DND-41 (cell line): ENCODE results near the gene FAM9B.

Experiments
- ATAC-seq: fragments of 200-7000 bp; cut with Tn5 transposase; 3 replicates; pipeline ENCODE4 v1.9.1; 2021; ENCODE audit warnings: low read depth; ENCODE audit not compliant: insufficient read depth
- DNase-seq: peaks from one replicate; pipeline ENCODE4 v3.0.0-alpha.2; 2020
- H2AFZ ChIP-seq: 2 replicates; pipeline ENCODE4 v1.6.0; 2012; ENCODE audit warnings: low read depth, low read length
- H3K27ac ChIP-seq: 2 replicates; pipeline ENCODE4 v1.5.1; 2012; ENCODE audit warnings: low read length, inconsistent platforms
- H3K27me3 ChIP-seq: fragments of 200-600 bp; sonication (generic); 2 replicates; pipeline ENCODE4 v1.6.0; 2012; ENCODE audit warnings: low read length, mild to moderate bottlenecking, inconsistent platforms; ENCODE audit not compliant: insufficient read depth, poor library complexity
- H3K36me3 ChIP-seq: 2 replicates; pipeline ENCODE4 v1.5.1; 2012; ENCODE audit warnings: low read length, inconsistent platforms; ENCODE audit not compliant: insufficient read depth
- H3K4me1 ChIP-seq: 2 replicates; pipeline ENCODE4 v1.5.1; 2012; ENCODE audit warnings: mild to moderate bottlenecking, low read length; ENCODE audit not compliant: insufficient read depth
- H3K4me2 ChIP-seq: 2 replicates; pipeline ENCODE4 v1.6.0; 2012; ENCODE audit warnings: mild to moderate bottlenecking, moderate library complexity, low read length, inconsistent platforms; ENCODE audit not compliant: insufficient read depth
- H3K4me3 ChIP-seq, 2 experiments: fragments of 200-600 bp in 1 of 2; shearing (Covaris generic) in 1 of 2; 2 replicates each; pipeline ENCODE4 v1.5.1; 2012 to 2016; ENCODE audit warnings: inconsistent platforms in 2 of 2, low read length in 2 of 2, mild to moderate bottlenecking in 2 of 2, low read depth in 1 of 2, moderate library complexity in 1 of 2
- H3K79me2 ChIP-seq: 2 replicates; pipeline ENCODE4 v1.6.0; 2012; ENCODE audit warnings: low read length, inconsistent platforms; ENCODE audit not compliant: insufficient read depth
- H3K9ac ChIP-seq: 2 replicates; pipeline ENCODE4 v1.6.0; 2012; ENCODE audit warnings: low read depth, mild to moderate bottlenecking, inconsistent platforms, low read length, moderate library complexity
- H3K9me3 ChIP-seq: 2 replicates; pipeline ENCODE4 v1.5.1; 2012; ENCODE audit warnings: low read length, moderate library complexity, mild to moderate bottlenecking, inconsistent platforms; ENCODE audit not compliant: insufficient read depth, severe bottlenecking
- H4K20me1 ChIP-seq: 2 replicates; pipeline ENCODE4 v1.6.0; 2012; ENCODE audit warnings: low read length; ENCODE audit not compliant: insufficient read depth
- EZH2 ChIP-seq: IDR thresholded peaks from 3 replicates; pipeline ENCODE4 v1.6.1; 2012; ENCODE audit warnings: borderline replicate concordance, low read depth, mild to moderate bottlenecking, moderate library complexity, low read length, inconsistent platforms; ENCODE audit not compliant: severe bottlenecking
- TF ChIP-seq, protein P1 (sequence below): IDR thresholded peaks from 2 replicates; pipeline ENCODE4 v1.5.1; 2012; ENCODE audit warnings: borderline replicate concordance, low read length, moderate library complexity, mild to moderate bottlenecking; ENCODE audit not compliant: poor library complexity, severe bottlenecking; ENCODE audit errors: extremely low read depth

The FAM9B gene

DNA sequence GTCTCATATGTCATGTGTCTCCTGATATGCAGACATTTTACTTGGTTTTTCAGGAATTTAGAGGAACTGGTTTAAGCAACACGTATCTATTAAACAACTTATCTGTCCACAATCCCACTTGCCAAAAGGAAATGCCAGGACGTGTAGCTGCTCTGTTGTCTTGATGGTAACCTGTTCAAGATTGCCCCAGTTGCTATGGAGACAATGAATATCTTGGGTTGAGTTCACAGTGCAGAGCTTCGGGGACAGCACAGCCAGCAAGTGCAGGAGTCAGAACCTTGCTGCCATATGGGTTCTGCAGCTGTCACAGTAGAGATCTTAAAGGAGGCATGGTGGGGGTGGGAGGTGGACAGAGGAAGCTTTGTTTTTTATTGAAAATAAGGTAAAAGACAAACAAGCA, 28.7 kb upstream of the FAM9B start:
- ATAC-seq, result no peak
- Histone ChIP-seq H4K20me1 (no peaks in the 10 kb centered on the region), H2AFZ (no peak overlapping the region), H3K27me3 (no peaks in the 10 kb centered on the region), H3K4me2 (no peak overlapping the region), H3K9ac (no peak overlapping the region), H3K79me2 (no peaks in the 10 kb centered on the region), H3K4me1 (no peaks in the 10 kb centered on the region), H3K27ac (no peak overlapping the region), H3K36me3 (no peaks in the 10 kb centered on the region), H3K4me3 (no peak overlapping the region), H3K9me3 (no peaks in the 10 kb centered on the region)
- no peak for TF ChIP-seq EZH2
- TF ChIP-seq, protein P1, sequence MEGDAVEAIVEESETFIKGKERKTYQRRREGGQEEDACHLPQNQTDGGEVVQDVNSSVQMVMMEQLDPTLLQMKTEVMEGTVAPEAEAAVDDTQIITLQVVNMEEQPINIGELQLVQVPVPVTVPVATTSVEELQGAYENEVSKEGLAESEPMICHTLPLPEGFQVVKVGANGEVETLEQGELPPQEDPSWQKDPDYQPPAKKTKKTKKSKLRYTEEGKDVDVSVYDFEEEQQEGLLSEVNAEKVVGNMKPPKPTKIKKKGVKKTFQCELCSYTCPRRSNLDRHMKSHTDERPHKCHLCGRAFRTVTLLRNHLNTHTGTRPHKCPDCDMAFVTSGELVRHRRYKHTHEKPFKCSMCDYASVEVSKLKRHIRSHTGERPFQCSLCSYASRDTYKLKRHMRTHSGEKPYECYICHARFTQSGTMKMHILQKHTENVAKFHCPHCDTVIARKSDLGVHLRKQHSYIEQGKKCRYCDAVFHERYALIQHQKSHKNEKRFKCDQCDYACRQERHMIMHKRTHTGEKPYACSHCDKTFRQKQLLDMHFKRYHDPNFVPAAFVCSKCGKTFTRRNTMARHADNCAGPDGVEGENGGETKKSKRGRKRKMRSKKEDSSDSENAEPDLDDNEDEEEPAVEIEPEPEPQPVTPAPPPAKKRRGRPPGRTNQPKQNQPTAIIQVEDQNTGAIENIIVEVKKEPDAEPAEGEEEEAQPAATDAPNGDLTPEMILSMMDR, result no peak
- no peak for DNase-seq

DNA sequence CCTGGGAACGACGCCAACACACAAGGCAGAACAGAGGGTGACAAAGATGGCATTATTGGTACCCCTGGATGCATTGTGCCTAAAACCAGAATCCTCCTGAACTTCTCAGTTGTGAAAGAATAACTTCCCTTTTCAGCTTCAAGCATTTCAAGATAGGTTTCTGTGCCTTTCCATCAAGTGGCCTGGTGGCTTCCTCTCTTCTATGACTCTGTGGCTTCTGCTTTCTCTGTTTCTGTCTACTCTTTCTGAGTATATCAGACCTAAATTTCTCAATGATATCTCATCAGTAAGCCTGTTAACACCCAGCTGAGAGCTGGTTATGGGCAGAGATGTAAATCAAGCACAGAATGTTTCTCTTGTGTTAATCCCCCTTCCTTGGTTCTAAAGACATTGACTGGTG, 21.4 kb upstream of the FAM9B start:
- no peaks in the 10 kb centered on the region for H3K9me3 ChIP-seq
- no peaks in the 10 kb centered on the region for H4K20me1 ChIP-seq
- H3K36me3 ChIP-seq, result no peaks in the 10 kb centered on the region
- H3K27me3 ChIP-seq, result no peaks in the 10 kb centered on the region
- no peak overlapping the region for H3K4me2 ChIP-seq
- H3K79me2 ChIP-seq, result no peaks in the 10 kb centered on the region
- H3K4me1 ChIP-seq, result no peaks in the 10 kb centered on the region
- no peak for TF ChIP-seq EZH2
- TF ChIP-seq, protein P1, result no peak
- DNase-seq, result no peak
- no peak overlapping the region for H3K27ac ChIP-seq
- no peak overlapping the region for H2AFZ ChIP-seq
- no peak overlapping the region for H3K9ac ChIP-seq
- no peak overlapping the region for H3K4me3 ChIP-seq
- no peak for ATAC-seq

GRCh38 chrX:9052081-9052480, 18.2 kb upstream of the FAM9B start:
- no peak overlapping the region for H3K4me2 ChIP-seq
- no peaks in the 10 kb centered on the region for H4K20me1 ChIP-seq
- ATAC-seq (no peak), DNase-seq (no peak)
- H3K36me3 ChIP-seq, result no peaks in the 10 kb centered on the region
- no peak overlapping the region for H3K4me3 ChIP-seq
- H3K4me1 ChIP-seq, result no peaks in the 10 kb centered on the region
- no peak overlapping the region for H2AFZ ChIP-seq
- no peaks in the 10 kb centered on the region for H3K27me3 ChIP-seq
- TF ChIP-seq EZH2, result no peak
- TF ChIP-seq, protein P1, result no peak
- no peaks in the 10 kb centered on the region for H3K79me2 ChIP-seq
- no peaks in the 10 kb centered on the region for H3K9me3 ChIP-seq
- H3K9ac ChIP-seq, result no peak overlapping the region
- H3K27ac ChIP-seq, result no peak overlapping the region

DNA sequence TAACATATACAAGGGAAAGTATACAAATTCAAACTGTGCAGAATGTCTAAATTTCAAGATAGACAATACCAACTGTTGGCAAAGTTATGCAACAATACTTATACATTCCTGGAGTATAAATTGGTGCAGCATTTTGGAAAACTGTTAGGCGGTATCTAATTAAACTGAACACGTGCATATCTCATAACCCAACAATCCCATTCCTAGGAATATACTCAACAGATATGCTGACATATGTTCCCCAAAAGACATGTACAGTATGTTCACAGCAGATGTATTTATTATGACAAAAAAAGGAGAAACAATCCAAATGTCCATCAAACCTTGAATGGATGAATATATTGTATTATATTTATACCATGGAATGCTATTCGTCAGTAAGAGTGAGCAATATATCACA, 16.4 kb upstream of the FAM9B start:
- no peak overlapping the region for H3K4me3 ChIP-seq
- no peaks in the 10 kb centered on the region for H4K20me1 ChIP-seq
- H3K27me3 ChIP-seq, result no peaks in the 10 kb centered on the region
- H3K4me2 ChIP-seq, result no peak overlapping the region
- H3K36me3 ChIP-seq, result no peaks in the 10 kb centered on the region
- H3K4me1 ChIP-seq, result no peaks in the 10 kb centered on the region
- H3K27ac ChIP-seq, result no peak overlapping the region
- H3K79me2 ChIP-seq, result no peaks in the 10 kb centered on the region
- no peak for DNase-seq
- no peaks in the 10 kb centered on the region for H3K9me3 ChIP-seq
- no peak for ATAC-seq
- no peak overlapping the region for H3K9ac ChIP-seq
- no peak overlapping the region for H2AFZ ChIP-seq
- TF ChIP-seq EZH2, result no peak
- TF ChIP-seq, protein P1, result no peak
